ENCODE data around the gene MSMO1. TPM values are rescaled to one million over a fixed set of nuclear protein-coding genes. Genes with fewer than 3 reads are reported as not detected.

MSMO1 gene
- total RNA-seq, 4 donors from 2014 or later: 13.2 to 45.2 (median 19.3) TPM

DNA sequence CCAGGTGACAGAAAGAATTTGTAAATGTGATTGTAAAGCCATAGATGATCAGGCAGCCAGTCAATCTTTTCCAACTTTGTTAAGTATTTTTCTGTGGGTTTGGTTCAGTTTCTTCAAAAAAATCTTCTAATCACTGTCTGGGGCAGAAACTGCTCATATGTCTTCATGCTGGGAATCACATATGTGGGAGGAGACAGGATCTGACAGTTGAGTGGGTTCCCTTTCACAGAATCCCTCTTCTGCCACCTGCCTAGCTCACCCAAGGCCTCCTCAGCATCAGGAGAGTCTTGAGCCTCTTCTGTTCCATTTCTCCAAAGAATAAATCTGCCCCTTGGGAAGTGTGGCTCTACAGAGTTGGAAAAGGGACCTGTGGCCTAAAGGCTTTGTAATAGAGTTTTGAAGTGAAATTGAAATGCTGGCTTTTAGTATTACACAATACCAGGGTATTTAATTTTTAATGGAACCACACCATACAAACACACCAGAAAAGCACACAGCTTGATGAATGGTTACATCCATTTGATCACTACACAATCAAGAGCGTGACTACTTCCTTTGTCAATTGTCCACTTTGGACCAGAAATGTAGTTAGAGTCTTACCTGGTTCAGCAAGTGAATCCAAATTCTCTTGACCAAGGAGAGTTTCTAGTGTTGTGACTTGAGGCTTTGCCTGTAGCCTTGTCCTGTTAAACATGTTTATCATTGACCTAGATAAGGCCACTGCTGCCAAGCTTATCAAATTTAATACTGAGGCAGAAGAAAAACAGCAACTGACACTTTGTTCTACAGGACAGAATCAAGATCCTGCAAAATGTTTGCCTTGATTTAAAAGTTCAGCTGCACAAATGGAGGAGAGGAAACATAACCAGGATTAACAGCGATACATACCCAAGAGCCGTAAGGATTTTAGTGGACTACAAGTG, 20.4 kb downstream of the MSMO1 start:
- DNase-seq (ENCODE audit: low spot score): no peak
- TF ChIP-seq, protein P1, sequence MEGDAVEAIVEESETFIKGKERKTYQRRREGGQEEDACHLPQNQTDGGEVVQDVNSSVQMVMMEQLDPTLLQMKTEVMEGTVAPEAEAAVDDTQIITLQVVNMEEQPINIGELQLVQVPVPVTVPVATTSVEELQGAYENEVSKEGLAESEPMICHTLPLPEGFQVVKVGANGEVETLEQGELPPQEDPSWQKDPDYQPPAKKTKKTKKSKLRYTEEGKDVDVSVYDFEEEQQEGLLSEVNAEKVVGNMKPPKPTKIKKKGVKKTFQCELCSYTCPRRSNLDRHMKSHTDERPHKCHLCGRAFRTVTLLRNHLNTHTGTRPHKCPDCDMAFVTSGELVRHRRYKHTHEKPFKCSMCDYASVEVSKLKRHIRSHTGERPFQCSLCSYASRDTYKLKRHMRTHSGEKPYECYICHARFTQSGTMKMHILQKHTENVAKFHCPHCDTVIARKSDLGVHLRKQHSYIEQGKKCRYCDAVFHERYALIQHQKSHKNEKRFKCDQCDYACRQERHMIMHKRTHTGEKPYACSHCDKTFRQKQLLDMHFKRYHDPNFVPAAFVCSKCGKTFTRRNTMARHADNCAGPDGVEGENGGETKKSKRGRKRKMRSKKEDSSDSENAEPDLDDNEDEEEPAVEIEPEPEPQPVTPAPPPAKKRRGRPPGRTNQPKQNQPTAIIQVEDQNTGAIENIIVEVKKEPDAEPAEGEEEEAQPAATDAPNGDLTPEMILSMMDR (IDR thresholded peaks at IDR 0.05): no peak
- ATAC-seq (ENCODE audit: low FRiP score): no peak

DNA sequence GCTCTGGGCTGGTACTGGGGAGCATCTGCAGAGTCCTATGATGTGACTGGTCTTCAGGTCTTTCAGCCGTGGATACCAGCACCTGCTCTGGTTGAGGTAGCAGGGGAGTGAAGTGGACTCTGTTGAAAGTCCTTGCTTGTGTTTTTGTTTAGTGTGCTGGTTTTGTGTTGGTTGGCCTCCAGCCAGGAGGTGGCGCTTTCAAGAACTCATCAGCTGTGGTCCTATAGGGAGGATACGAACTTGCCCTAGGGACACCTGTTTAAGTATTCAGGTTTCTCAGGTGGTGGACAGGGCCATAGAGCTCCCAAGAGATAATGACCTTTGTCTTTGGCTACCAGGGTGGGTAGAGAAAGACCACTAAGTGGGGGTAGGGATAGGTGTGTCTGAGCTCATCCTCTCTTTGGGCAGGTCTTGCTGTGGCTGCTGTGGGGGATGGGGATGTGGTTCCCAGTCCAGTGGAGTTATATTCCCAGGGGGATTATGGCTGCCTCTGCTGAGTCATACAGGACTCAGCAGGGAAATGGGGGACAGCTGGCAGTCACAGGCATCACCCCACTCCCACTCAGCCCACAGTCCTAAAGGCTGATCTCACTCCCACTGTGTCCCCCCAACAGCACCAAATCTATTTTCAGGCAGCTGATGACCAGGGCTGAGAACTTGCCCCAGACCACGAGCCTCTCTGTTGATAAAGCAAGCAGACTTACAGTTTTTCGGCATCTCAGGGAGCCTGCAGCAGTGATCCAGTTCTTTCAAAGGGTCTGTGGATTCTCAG, 24.1 kb downstream of the MSMO1 start:
- ATAC-seq (ENCODE audit: low FRiP score): no peak
- no peak for DNase-seq (ENCODE audit: low spot score)
- TF ChIP-seq, protein P1 (IDR thresholded peaks at IDR 0.05): no peak

DNA sequence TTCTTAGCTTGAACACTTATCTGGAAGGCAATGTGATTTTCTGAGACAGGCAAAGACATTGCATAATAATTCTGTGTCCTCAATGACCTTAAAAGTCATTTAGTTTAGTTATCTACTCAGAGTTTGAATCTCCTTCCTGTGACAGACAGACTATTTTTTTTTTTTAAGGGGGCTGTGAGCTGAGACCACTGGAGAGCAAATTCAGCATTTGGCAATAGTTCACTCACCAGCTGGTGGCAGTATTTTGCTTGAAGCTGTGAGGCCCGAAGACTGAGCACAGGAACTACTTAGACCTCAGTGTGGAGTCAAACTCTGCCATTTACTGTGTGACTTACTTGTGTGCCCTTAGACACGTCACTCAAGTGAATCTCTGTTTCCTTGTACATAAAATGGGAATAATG, 28.4 kb downstream of the MSMO1 start:
- DNase-seq (ENCODE audit: low spot score): no peak
- no peak for ATAC-seq (ENCODE audit: low FRiP score)
- TF ChIP-seq, protein P1 (IDR thresholded peaks at IDR 0.05): no peak

DNA sequence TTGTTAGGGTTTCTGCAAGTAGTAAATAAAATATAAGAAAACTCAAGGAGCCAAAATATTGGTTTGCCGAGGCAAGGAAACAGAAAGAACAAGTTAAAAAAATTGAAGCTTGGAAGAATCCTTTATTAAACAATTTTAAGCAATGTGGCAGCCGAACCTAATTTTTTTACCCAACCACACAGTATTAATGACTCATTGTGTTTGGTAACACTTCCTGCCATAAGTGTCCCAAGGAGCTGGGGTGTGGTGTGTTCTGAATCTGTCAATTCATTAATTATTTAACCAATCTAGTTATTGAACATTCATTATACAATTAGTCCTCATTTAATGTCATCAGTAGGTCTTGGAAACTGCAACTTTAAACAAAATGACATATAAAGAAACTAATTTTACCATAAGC, 32.0 kb downstream of the MSMO1 start:
- DNase-seq (ENCODE audit: low spot score) (no peak), ATAC-seq (ENCODE audit: low FRiP score) (no peak)
- TF ChIP-seq, protein P1 (IDR thresholded peaks at IDR 0.05): no peak

DNA sequence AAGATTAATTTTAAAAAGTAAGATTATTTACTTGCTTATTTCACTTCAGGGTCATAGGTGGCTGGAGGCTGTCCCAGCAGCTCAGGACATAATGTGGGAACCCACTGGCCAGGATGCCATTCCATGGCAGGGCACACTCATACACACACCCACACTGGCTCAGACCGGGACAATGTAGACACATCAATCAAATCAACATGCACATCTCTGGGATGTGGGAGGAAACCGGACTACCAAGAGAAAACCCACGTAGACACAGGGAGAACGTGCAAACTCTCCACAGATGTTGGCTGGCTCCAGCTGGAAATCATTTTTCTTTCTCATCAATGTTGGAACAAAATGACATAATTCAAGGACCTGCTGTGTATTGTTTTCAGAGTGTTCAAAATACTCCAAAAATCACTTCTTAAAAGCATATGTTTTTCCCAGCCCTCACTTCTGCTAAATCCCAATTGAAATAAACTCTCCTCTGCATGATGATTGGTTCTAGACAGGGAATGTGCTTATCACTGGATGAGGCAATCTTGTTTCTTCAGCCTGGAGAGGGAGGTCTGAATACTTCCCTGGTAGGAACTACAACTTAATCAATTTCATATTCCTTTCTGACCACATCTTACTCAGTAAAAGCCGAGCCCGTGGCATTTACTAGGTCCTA, 32.7 kb downstream of the MSMO1 start:
- DNase-seq (ENCODE audit: low spot score): no peak
- TF ChIP-seq, protein P1 (IDR thresholded peaks at IDR 0.05): no peak
- ATAC-seq (ENCODE audit: low FRiP score): peak; percentile 61

DNA sequence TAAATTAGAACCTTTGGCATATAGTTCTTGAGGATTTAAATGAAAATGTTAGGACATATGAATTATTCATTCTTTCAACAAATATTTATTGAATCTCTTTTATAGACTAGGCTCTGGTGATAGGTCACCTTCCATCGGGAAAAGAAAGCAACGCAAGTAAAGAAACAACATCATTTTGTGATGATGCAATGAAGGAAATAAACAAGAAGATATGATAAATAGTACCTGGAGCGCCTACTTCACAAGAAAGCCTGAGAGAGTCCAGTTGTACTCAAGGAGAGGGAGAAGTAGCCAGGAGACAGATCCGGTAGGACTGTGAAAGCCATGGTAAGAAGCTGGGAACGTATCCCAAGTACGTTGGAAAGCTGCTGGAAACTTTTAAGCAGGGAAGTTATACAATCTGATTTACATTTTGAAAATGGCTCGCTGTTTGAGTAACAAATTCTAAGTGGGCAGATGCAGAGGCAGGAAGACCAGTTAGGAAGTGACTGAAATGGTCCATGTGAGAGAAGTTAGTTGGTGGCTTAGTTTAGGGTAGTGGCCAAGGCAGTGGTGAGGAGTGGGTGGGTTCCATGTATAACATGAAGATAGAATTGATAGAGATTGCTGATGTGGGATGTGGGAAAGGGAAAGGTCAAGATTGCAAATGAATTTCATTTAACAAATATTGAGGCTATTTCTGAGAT, 33.7 kb downstream of the MSMO1 start:
- TF ChIP-seq, protein P1 (IDR thresholded peaks at IDR 0.05): no peak
- DNase-seq (ENCODE audit: low spot score): no peak
- ATAC-seq (ENCODE audit: low FRiP score): no peak

All from omental fat pad (tissue), 4 donors.